AG09319 (cell line): Measurements from ENCODE around the gene ATXN1.

ENCODE experiments used
- DNase-seq: peaks from one replicate; pipeline ENCODE4 v3.0.0-alpha.2; 2010; ENCODE audit warnings: low read depth; ENCODE audit errors: extremely low read depth
- TF ChIP-seq, protein P1 (sequence below): IDR thresholded peaks from 2 replicates; pipeline ENCODE4 v1.5.1; 2011; ENCODE audit warnings: low read depth, mild to moderate bottlenecking, inconsistent platforms, low read length, moderate library complexity

Gene ATXN1

GRCh38 chr6:16782278-16782677 lies 21.0 kb upstream of the ATXN1 start:
- no peak for DNase-seq
- TF ChIP-seq, protein P1, sequence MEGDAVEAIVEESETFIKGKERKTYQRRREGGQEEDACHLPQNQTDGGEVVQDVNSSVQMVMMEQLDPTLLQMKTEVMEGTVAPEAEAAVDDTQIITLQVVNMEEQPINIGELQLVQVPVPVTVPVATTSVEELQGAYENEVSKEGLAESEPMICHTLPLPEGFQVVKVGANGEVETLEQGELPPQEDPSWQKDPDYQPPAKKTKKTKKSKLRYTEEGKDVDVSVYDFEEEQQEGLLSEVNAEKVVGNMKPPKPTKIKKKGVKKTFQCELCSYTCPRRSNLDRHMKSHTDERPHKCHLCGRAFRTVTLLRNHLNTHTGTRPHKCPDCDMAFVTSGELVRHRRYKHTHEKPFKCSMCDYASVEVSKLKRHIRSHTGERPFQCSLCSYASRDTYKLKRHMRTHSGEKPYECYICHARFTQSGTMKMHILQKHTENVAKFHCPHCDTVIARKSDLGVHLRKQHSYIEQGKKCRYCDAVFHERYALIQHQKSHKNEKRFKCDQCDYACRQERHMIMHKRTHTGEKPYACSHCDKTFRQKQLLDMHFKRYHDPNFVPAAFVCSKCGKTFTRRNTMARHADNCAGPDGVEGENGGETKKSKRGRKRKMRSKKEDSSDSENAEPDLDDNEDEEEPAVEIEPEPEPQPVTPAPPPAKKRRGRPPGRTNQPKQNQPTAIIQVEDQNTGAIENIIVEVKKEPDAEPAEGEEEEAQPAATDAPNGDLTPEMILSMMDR, result no peak

DNA sequence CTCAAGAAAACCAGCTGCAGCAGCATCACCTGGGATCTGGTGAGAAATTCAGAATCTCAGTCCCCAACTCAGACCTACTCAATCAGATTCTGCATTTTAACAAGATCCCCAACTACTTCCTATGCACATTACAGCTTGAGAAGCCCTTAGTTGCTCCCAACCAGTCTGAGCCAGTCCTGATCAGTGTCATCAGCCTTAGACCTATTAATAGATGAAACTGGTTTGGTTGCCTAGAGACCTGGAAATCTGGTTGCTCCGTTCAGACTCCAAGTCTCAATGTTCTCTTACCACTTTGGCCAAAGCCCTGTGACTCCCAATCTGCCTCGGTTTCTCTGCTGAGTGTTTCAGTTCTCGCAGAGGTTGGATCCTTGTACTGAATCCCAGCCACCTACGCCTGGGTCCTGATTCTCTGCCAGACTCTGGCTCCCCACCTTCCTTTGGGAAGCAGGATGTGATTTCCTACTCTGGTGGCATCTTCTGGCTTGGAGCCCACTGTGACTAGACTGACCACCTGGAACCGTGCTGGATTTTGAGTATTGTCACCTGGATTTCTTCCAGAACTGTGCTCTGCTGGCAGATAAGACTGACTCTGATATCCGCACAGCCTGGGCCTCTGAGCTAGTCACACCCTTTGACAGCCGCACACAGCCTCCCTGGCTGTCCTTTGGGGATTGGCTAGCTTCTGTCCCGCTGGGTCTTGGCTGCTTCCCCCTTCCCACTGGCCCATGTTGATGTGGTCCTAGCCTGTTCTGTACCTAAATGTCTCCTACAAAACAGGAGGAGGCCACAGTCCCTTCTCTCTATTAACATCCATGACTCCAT lies 20.3 kb upstream of the ATXN1 start:
- no peak for DNase-seq

GRCh38 chr6:16778521-16778920 lies 17.3 kb upstream of the ATXN1 start:
- TF ChIP-seq, protein P1, result no peak
- DNase-seq, result no peak

More for the DNA sequence above, 20.3 kb upstream of the ATXN1 start:
- TF ChIP-seq, protein P1, result no peak

DNA sequence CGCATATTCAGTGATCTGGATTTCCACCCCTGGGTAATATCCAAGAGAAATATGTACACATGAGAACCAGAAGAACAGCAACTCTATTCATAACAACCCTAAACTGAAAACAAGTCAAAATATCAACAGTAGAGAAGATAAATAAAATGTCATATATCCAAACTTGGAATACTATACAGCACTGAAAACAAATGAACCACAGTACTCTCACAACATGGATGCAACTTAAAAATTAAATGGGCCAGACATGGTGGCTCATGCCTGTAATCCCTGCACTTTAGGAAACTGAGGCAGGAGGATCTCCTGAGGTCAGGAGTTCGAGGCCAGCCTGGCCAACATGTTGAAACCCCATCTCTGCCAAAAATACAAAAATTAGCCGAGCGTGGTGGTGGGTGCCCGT lies 16.5 kb upstream of the ATXN1 start:
- DNase-seq, result no peak
- TF ChIP-seq, protein P1, result no peak

DNA sequence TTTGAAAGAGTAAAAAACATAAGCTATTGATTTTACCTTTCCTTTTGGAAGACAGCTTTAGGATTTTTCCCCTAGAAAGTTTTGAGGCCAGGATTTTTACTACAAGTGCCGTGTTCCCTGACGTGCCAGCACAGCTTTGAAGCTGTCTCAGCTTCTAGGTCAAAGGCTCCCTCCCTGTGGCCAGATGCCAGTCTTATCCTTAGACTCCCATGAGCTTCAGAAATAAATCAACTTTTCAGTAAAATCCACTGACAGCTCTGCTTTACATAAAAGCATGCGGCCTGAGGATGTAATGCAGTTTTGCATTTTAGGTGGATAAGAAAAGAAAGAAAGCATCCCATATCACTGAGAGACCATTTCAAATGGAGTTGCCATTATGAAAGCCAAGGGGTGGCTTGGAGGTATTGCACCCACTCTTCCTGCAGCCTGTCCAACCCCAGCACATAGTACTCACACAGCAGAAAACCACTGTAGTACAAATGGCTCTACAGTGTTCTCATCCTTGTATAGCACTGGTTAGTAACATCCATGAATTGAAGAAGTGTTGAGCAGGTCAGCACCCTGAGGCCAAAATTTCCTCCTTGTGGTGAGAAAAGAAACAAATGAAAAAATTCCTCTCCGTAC lies 15.2 kb upstream of the ATXN1 start:
- TF ChIP-seq, protein P1, result no peak
- no peak for DNase-seq

DNA sequence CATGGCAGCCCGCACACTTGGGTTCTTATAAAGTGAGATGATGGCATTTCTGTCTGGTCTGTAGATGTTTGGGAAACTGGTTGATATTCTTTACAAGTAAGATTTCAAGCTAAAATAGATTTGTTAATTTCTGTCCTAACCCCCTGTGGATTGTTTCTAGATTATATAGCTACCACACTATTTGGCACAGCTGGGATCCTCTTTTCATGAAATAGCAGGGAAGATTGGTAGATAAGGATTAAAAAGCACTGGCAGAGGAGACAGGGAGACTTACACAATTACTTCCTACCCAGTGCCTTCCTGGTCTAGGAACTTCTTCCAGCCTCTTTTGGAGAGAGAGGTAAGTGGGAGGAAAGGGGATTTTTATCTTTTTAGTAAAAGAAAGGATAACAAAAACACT lies 13.2 kb upstream of the ATXN1 start:
- no peak for DNase-seq
- TF ChIP-seq, protein P1, result no peak

GRCh38 chr6:16773362-16773761 lies 12.1 kb upstream of the ATXN1 start:
- DNase-seq, result no peak
- TF ChIP-seq, protein P1, result no peak
